GM21619 (cell line): ENCODE measurements around the gene DAGLA.

Experiments used
- ATAC-seq: cut with Tn5 transposase; IDR thresholded peaks from one replicate; pipeline ENCODE4 v1.9.1; 2021; ENCODE audit not compliant: unreplicated experiment

DAGLA gene

GRCh38 chr11:61745781-61746441 lies 65.7 kb downstream of the DAGLA start:
- no peak for ATAC-seq

GRCh38 chr11:61746442-61747191 lies 66.4 kb downstream of the DAGLA start:
- ATAC-seq: no peak

GRCh38 chr11:61747192-61747966 lies 67.2 kb downstream of the DAGLA start:
- ATAC-seq: no peak

GRCh38 chr11:61747967-61748285 lies 67.7 kb downstream of the DAGLA start:
- no peak for ATAC-seq

GRCh38 chr11:61749591-61750217 lies 69.5 kb downstream of the DAGLA start:
- ATAC-seq: no peak

GRCh38 chr11:61750631-61751273 lies 70.6 kb downstream of the DAGLA start:
- no peak for ATAC-seq

GRCh38 chr11:61751384-61751783 lies 71.2 kb downstream of the DAGLA start:
- ATAC-seq: no peak

- ATAC-seq: no peak
Observed at GRCh38 chr11:61752117-61752924, 72.1 kb downstream of the DAGLA start, which contains the start of gene MYRF. Gene MYRF, plus strand, starts transcription at chr11:61752636. Its CDS starts 109 bp downstream, at chr11:61752745.

- ATAC-seq: no peak
Observed at GRCh38 chr11:61752925-61753521, 72.8 kb downstream of the DAGLA start.

GRCh38 chr11:61753672-61754071 lies 73.5 kb downstream of the DAGLA start:
- no peak for ATAC-seq

- ATAC-seq: no peak
Observed at GRCh38 chr11:61754534-61755482, 74.6 kb downstream of the DAGLA start.

GRCh38 chr11:61756147-61756451 lies 75.9 kb downstream of the DAGLA start:
- ATAC-seq: no peak

GRCh38 chr11:61756452-61757212 lies 76.4 kb downstream of the DAGLA start:
- ATAC-seq: no peak

GRCh38 chr11:61757213-61757862 lies 77.1 kb downstream of the DAGLA start:
- ATAC-seq: no peak

- ATAC-seq: no peak
Observed at GRCh38 chr11:61760946-61761345, 80.8 kb downstream of the DAGLA start.

- ATAC-seq: no peak
Observed at GRCh38 chr11:61761440-61762222, 81.4 kb downstream of the DAGLA start.

GRCh38 chr11:61762223-61762615 lies 82.0 kb downstream of the DAGLA start:
- no peak for ATAC-seq
